Measurements from ENCODE around the gene SETDB2. TPM values are rescaled to one million over a fixed set of nuclear protein-coding genes. Genes with fewer than 3 reads are reported as not detected.

SETDB2 gene
- total and polyA plus RNA-seq, 4 donors, result 1.9 to 6.2 (median 4.9) TPM

DNA sequence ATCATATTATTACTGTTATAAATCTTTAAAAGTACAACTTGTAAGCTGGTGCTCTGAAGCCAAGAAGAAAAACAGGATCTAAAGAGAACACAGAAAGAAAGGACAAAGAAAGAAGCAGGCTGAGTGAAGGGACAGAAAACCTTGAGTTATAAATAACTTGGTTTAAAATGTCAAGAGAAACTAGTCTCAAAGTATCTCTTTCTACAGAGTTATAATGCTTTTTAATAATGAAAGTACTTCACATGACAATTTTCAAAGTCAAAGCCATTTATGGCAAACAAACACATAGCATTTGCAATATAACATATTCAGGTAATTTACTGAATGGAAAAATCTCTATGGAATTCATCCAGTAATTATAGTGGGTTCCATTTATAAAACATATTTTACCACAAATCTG, 33.6 kb upstream of the SETDB2 start:
- Histone ChIP-seq H3K27me3 (ENCODE audit: control insufficient read depth in 4 of 4, insufficient read depth in 4 of 4, low read length in 3 of 4) (no peaks in the 10 kb centered on the region), H3K4me3 (ENCODE audit: low read depth in 1 of 3, low read length in 3 of 3) (no peak overlapping the region), H3K36me3 (ENCODE audit: control insufficient read depth in 4 of 4, insufficient read depth in 3 of 4, low read depth in 1 of 4, low read length in 3 of 4) (no peaks in the 10 kb centered on the region), H3K9ac (ENCODE audit: low read depth in 1 of 2, low read length in 2 of 2) (no peak overlapping the region), H3K4me1 (ENCODE audit: control insufficient read depth in 4 of 4, insufficient read depth in 4 of 4, low read length in 3 of 4) (no peaks in the 10 kb centered on the region), H3K27ac (ENCODE audit: low read depth in 1 of 2, low read length in 2 of 2) (no peak overlapping the region), H3K9me3 (ENCODE audit: control insufficient read depth in 4 of 4, low read length in 3 of 4) (no peaks in the 10 kb centered on the region)
- no peak for DNase-seq (ENCODE audit: low spot score)
- TF ChIP-seq, protein P1, sequence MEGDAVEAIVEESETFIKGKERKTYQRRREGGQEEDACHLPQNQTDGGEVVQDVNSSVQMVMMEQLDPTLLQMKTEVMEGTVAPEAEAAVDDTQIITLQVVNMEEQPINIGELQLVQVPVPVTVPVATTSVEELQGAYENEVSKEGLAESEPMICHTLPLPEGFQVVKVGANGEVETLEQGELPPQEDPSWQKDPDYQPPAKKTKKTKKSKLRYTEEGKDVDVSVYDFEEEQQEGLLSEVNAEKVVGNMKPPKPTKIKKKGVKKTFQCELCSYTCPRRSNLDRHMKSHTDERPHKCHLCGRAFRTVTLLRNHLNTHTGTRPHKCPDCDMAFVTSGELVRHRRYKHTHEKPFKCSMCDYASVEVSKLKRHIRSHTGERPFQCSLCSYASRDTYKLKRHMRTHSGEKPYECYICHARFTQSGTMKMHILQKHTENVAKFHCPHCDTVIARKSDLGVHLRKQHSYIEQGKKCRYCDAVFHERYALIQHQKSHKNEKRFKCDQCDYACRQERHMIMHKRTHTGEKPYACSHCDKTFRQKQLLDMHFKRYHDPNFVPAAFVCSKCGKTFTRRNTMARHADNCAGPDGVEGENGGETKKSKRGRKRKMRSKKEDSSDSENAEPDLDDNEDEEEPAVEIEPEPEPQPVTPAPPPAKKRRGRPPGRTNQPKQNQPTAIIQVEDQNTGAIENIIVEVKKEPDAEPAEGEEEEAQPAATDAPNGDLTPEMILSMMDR (IDR thresholded peaks at IDR 0.05; ENCODE audit: low read depth, low read length, missing input control), result no peak
- TF ChIP-seq FOXA2 (IDR thresholded peaks at IDR 0.05) (no peak), YY1 (IDR thresholded peaks at IDR 0.05) (no peak), SP1 (IDR thresholded peaks at IDR 0.05) (no peak), ZBTB33 (IDR thresholded peaks at IDR 0.05) (no peak), GABPA (IDR thresholded peaks at IDR 0.05 in 1 of 2, conservative IDR thresholded peaks at IDR 0.05 in 1 of 2) (no peak), HNF4G (IDR thresholded peaks at IDR 0.05) (no peak), MAX (IDR thresholded peaks at IDR 0.05) (no peak), TAF1 (conservative IDR thresholded peaks at IDR 0.05) (no peak), HNF4A (conservative IDR thresholded peaks at IDR 0.05) (no peak), RAD21 (IDR thresholded peaks at IDR 0.05) (no peak), FOXA1 (IDR thresholded peaks at IDR 0.05) (no peak), EGR1 (IDR thresholded peaks at IDR 0.05; ENCODE audit: low read depth in 2 of 2) (no peak), JUND (IDR thresholded peaks at IDR 0.05) (no peak), NR2F2 (IDR thresholded peaks at IDR 0.05) (no peak), RXRA (IDR thresholded peaks at IDR 0.05) (no peak)
- TF ChIP-seq, protein P2, sequence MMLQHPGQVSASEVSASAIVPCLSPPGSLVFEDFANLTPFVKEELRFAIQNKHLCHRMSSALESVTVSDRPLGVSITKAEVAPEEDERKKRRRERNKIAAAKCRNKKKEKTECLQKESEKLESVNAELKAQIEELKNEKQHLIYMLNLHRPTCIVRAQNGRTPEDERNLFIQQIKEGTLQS (IDR thresholded peaks at IDR 0.05), result no peak
- TF ChIP-seq, protein P3, sequence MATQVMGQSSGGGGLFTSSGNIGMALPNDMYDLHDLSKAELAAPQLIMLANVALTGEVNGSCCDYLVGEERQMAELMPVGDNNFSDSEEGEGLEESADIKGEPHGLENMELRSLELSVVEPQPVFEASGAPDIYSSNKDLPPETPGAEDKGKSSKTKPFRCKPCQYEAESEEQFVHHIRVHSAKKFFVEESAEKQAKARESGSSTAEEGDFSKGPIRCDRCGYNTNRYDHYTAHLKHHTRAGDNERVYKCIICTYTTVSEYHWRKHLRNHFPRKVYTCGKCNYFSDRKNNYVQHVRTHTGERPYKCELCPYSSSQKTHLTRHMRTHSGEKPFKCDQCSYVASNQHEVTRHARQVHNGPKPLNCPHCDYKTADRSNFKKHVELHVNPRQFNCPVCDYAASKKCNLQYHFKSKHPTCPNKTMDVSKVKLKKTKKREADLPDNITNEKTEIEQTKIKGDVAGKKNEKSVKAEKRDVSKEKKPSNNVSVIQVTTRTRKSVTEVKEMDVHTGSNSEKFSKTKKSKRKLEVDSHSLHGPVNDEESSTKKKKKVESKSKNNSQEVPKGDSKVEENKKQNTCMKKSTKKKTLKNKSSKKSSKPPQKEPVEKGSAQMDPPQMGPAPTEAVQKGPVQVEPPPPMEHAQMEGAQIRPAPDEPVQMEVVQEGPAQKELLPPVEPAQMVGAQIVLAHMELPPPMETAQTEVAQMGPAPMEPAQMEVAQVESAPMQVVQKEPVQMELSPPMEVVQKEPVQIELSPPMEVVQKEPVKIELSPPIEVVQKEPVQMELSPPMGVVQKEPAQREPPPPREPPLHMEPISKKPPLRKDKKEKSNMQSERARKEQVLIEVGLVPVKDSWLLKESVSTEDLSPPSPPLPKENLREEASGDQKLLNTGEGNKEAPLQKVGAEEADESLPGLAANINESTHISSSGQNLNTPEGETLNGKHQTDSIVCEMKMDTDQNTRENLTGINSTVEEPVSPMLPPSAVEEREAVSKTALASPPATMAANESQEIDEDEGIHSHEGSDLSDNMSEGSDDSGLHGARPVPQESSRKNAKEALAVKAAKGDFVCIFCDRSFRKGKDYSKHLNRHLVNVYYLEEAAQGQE (IDR thresholded peaks at IDR 0.05), result no peak

Data from liver (tissue), 9 donors.